ENCODE data around the gene MALRD1. TPM values are rescaled to one million over a fixed set of nuclear protein-coding genes. Genes with fewer than 3 reads are reported as not detected.
"Not testable (repeated sequence)": the region's sequence is repeated elsewhere in the genome, so short reads cannot be mapped to it uniquely, and the experiment has no call there.

Gene MALRD1
- total and polyA plus RNA-seq, 2 donors, result 0.27 to 2.5 TPM

DNA sequence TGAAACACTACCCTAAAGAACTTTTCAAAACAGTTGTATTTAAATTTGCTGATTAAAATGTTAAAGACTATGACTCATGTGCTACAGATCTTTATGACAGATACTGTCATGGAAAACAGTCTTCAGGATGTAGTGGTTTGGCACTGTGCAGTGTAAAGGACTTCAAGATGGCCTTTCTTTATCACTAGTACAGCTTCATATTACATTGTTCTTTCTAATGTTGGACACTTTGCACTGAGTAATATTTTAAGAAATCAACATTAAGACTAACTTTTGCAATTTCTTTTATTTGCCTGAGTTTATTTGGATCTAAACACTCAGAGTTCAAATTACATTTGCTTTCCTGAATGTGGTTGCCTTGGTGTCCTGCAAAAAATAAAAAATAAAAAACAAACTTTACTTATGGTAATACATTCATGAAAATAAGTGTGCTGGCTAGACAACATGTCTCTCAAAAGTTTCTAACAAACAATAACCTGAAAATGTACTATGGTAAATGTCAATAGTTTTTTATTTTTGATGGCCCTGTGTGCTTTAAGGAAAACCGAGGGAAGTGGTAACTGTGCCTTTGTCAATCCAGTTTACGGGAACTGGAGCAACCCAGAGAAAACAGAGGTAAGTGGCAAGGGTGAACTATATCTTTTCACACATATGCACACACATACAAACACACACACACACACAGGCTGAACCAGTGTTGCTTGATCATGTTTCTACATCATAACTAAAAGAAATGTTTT, 681.7 kb downstream of the MALRD1 start:
- Histone ChIP-seq H3K4me3 (ENCODE audit: low read length in 2 of 2) (no peak overlapping the region), H3K27ac (ENCODE audit: low read depth in 1 of 2, low read length in 1 of 2) (no peak overlapping the region), H3K4me1 (ENCODE audit: control insufficient read depth in 2 of 2, insufficient read depth in 2 of 2, low read length in 2 of 2) (no peaks in the 10 kb centered on the region), H3K36me3 (ENCODE audit: control insufficient read depth in 2 of 2, insufficient read depth in 2 of 2, low read length in 1 of 2) (no peaks in the 10 kb centered on the region), H3K27me3 (ENCODE audit: control insufficient read depth in 2 of 2, insufficient read depth in 1 of 2, low read length in 1 of 2) (no peaks in the 10 kb centered on the region), H3K9me3 (ENCODE audit: control insufficient read depth in 2 of 2, insufficient read depth in 1 of 2, low read length in 1 of 2) (no peaks in the 10 kb centered on the region)
- no peak for DNase-seq (ENCODE audit: low read depth in 6 of 9, low spot score in 9 of 9)
- 94% methylated on average over 2 of the region's 2 CpGs for whole genome bisulfite sequencing

DNA sequence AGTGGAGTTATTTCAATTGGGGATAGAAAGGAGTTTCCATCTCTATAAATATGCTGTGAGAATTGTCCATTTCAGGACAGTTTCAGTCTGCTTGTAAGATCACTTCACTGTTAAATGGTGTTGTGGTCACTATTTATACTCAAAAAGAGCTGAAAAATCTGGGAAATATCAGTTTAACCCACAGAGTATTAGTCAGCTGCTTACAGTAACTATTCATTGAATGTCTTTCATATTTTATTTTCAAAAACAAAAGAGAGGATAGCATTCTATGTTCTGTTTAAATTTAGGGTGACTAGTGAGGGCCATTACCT, 682.3 kb downstream of the MALRD1 start:
- Histone ChIP-seq H3K27ac (ENCODE audit: low read depth in 1 of 2, low read length in 1 of 2) (no peak overlapping the region), H3K27me3 (ENCODE audit: control insufficient read depth in 2 of 2, insufficient read depth in 1 of 2, low read length in 1 of 2) (no peaks in the 10 kb centered on the region), H3K36me3 (ENCODE audit: control insufficient read depth in 2 of 2, insufficient read depth in 2 of 2, low read length in 1 of 2) (no peaks in the 10 kb centered on the region), H3K4me3 (ENCODE audit: low read length in 2 of 2) (no peak overlapping the region), H3K4me1 (ENCODE audit: control insufficient read depth in 2 of 2, insufficient read depth in 2 of 2, low read length in 2 of 2) (no peaks in the 10 kb centered on the region), H3K9me3 (ENCODE audit: control insufficient read depth in 2 of 2, insufficient read depth in 1 of 2, low read length in 1 of 2) (no peaks in the 10 kb centered on the region)
- DNase-seq (ENCODE audit: low read depth in 6 of 9, low spot score in 9 of 9), result no peak

DNA sequence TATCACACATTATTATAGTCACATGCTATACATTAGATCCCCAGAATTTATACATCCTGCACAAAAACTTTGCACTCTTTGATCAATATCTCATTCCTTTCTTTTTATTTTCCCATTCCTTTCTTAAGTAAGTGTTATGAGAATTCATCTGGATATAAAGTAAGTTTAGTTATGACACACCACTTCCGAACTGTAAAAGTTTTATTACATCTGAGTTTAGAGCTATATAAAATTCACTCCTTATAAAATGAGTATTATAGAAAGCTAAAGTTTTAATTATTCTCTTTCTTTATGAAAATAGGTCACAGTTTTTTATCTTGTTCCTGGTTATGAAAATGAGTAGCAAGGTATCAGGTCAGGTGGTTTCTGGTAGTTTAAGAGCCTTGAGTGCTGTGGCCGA, 683.0 kb downstream of the MALRD1 start:
- Histone ChIP-seq H3K27ac (ENCODE audit: low read depth in 1 of 2, low read length in 1 of 2) (no peak overlapping the region), H3K9me3 (ENCODE audit: control insufficient read depth in 2 of 2, insufficient read depth in 1 of 2, low read length in 1 of 2) (no peaks in the 10 kb centered on the region), H3K4me1 (ENCODE audit: control insufficient read depth in 2 of 2, insufficient read depth in 2 of 2, low read length in 2 of 2) (no peaks in the 10 kb centered on the region), H3K4me3 (ENCODE audit: low read length in 2 of 2) (no peak overlapping the region), H3K36me3 (ENCODE audit: control insufficient read depth in 2 of 2, insufficient read depth in 2 of 2, low read length in 1 of 2) (no peaks in the 10 kb centered on the region), H3K27me3 (ENCODE audit: control insufficient read depth in 2 of 2, insufficient read depth in 1 of 2, low read length in 1 of 2) (no peaks in the 10 kb centered on the region)
- DNase-seq (ENCODE audit: low read depth in 6 of 9, low spot score in 9 of 9), result no peak
- WGBS, result 97% methylated on average over 2 of the region's 2 CpGs

DNA sequence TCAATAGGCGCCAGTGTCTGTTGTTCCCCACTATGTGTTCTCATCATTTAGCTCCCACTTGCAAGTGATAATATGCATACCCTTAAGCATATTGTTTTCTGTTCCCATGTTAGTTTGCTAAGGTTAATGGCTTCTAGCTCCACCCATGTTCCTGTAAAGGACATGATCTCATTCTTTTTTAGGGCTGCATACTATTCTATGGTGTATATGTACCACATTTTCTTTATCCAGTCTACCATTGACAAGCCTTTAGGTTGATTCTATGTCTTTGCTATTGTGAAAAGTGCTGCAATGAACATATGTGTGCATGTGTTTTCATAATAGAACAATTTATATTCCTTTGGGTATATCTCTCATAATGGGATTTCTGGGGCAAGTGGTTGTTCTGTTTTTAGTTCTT, 689.8 kb downstream of the MALRD1 start:
- H3K36me3 ChIP-seq (ENCODE audit: control insufficient read depth in 2 of 2, insufficient read depth in 2 of 2, low read length in 1 of 2), result no peaks in the 10 kb centered on the region
- 91% methylated on average over 1 of the region's 1 CpG for WGBS
- H3K4me1 ChIP-seq (ENCODE audit: control insufficient read depth in 2 of 2, insufficient read depth in 2 of 2, low read length in 2 of 2), result no peaks in the 10 kb centered on the region
- H3K9me3 ChIP-seq (ENCODE audit: control insufficient read depth in 2 of 2, insufficient read depth in 1 of 2, low read length in 1 of 2), result no peaks in the 10 kb centered on the region
- H3K4me3 ChIP-seq (ENCODE audit: low read length in 2 of 2), result no peak overlapping the region
- H3K27me3 ChIP-seq (ENCODE audit: control insufficient read depth in 2 of 2, insufficient read depth in 1 of 2, low read length in 1 of 2), result no peaks in the 10 kb centered on the region
- H3K27ac ChIP-seq (ENCODE audit: low read depth in 1 of 2, low read length in 1 of 2), result no peak overlapping the region
- no peak for DNase-seq (ENCODE audit: low read depth in 6 of 9, low spot score in 9 of 9)

DNA sequence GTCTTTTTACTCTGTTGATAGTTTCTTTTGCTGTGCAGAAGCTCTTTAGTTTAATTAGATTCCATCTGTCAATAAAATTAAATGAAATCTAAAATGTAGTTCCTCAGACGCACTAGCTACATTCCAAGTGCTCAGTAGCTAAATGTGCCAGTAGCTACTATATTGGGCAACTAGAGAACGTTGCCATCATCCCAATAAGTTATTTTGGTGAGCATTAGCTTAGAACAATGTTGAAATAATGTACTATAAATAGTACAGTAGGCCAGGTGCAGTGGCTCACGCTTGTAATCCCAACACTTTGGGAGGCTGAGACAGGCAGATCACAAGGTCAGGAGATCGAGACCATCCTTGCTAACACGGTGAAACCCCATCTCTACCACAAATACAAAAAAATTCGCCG, 690.6 kb downstream of the MALRD1 start:
- not testable (repeated sequence) for H3K4me3 ChIP-seq (ENCODE audit: low read length in 2 of 2); H3K9me3 ChIP-seq (ENCODE audit: control insufficient read depth in 2 of 2, insufficient read depth in 1 of 2, low read length in 1 of 2); H3K27me3 ChIP-seq (ENCODE audit: control insufficient read depth in 2 of 2, insufficient read depth in 1 of 2, low read length in 1 of 2); DNase-seq (ENCODE audit: low read depth in 6 of 9, low spot score in 9 of 9); H3K4me1 ChIP-seq (ENCODE audit: control insufficient read depth in 2 of 2, insufficient read depth in 2 of 2, low read length in 2 of 2); H3K36me3 ChIP-seq (ENCODE audit: control insufficient read depth in 2 of 2, insufficient read depth in 2 of 2, low read length in 1 of 2); H3K27ac ChIP-seq (ENCODE audit: low read depth in 1 of 2, low read length in 1 of 2)
- WGBS, result 93% methylated on average over 7 of the region's 7 CpGs

DNA sequence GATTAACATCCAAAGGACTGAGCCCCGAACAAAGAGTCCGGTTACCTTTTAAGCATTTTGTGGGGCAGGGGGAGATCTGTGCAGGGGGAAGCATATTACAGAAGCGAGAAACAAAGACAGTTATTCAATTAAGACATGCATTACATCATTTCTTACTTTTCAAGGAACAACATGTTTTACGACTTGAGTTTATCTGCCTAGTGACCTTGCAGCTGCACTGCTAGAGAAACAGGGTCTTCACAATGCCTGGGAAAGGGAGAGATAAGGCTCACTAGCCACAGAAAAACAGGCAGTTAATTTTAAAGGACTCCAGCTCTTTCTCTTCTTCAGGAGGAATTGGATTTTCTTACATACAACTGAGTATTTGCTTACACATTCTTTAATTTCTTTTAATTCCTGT, 693.5 kb downstream of the MALRD1 start:
- H3K27ac ChIP-seq (ENCODE audit: low read depth in 1 of 2, low read length in 1 of 2); H3K9me3 ChIP-seq (ENCODE audit: control insufficient read depth in 2 of 2, insufficient read depth in 1 of 2, low read length in 1 of 2); DNase-seq (ENCODE audit: low read depth in 6 of 9, low spot score in 9 of 9); H3K27me3 ChIP-seq (ENCODE audit: control insufficient read depth in 2 of 2, insufficient read depth in 1 of 2, low read length in 1 of 2); H3K4me1 ChIP-seq (ENCODE audit: control insufficient read depth in 2 of 2, insufficient read depth in 2 of 2, low read length in 2 of 2); H3K36me3 ChIP-seq (ENCODE audit: control insufficient read depth in 2 of 2, insufficient read depth in 2 of 2, low read length in 1 of 2); H3K4me3 ChIP-seq (ENCODE audit: low read length in 2 of 2): not testable (repeated sequence)
- 92% methylated on average over 4 of the region's 4 CpGs for WGBS

DNA sequence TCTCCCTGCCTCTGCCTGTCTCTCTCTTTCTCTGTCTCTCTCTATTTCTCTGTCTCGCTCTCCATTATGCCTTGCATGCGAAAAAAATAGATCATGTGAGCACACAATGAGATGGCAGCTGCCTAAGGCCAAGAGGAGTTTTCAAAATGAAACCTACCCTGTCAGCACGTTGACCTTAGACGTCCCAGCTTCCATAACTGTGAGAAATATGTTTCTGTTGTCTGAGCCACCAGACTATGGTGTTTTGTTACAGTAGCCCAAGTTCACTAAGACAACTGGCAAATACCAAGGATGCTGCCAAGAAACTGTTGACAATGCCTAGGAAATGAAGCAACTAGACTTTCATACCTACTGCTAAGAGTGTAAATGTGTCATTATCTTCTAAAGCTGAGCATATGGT, 697.1 kb downstream of the MALRD1 start:
- Histone ChIP-seq H3K27me3 (ENCODE audit: control insufficient read depth in 2 of 2, insufficient read depth in 1 of 2, low read length in 1 of 2) (no peaks in the 10 kb centered on the region), H3K36me3 (ENCODE audit: control insufficient read depth in 2 of 2, insufficient read depth in 2 of 2, low read length in 1 of 2) (no peaks in the 10 kb centered on the region), H3K27ac (ENCODE audit: low read depth in 1 of 2, low read length in 1 of 2) (no peak overlapping the region), H3K9me3 (ENCODE audit: control insufficient read depth in 2 of 2, insufficient read depth in 1 of 2, low read length in 1 of 2) (no peaks in the 10 kb centered on the region), H3K4me3 (ENCODE audit: low read length in 2 of 2) (no peak overlapping the region), H3K4me1 (ENCODE audit: control insufficient read depth in 2 of 2, insufficient read depth in 2 of 2, low read length in 2 of 2) (no peaks in the 10 kb centered on the region)
- no peak for DNase-seq (ENCODE audit: low read depth in 6 of 9, low spot score in 9 of 9)
- 95% methylated on average over 4 of the region's 4 CpGs for WGBS

DNA sequence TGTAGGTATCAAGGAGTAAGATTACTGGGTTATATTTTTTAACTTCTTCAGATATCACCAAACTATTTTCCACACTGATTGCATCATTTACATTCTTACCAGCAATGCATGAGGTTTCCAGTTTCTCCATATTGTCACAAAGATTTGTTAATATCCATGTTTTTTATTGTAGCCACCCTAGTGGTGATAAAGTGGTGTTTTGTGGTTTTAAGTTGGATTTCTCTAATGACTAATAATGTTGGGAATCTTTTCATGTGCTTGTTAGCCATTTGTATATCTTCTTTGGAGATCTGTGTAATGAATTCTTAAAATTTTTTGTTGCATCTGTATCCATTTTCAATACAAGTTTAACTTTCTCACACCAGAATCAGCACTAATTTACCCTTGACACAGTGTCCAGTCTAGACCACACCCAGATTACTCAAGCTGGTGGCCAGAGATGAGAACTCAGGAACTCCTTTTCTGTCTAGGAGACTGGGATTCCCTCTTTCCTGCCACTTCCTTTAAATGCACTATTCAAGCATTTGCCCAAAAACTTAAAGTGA, 700.7 kb downstream of the MALRD1 start:
- Histone ChIP-seq H3K27me3 (ENCODE audit: control insufficient read depth in 2 of 2, insufficient read depth in 1 of 2, low read length in 1 of 2) (no peaks in the 10 kb centered on the region), H3K9me3 (ENCODE audit: control insufficient read depth in 2 of 2, insufficient read depth in 1 of 2, low read length in 1 of 2) (no peaks in the 10 kb centered on the region), H3K36me3 (ENCODE audit: control insufficient read depth in 2 of 2, insufficient read depth in 2 of 2, low read length in 1 of 2) (no peaks in the 10 kb centered on the region), H3K27ac (ENCODE audit: low read depth in 1 of 2, low read length in 1 of 2) (no peak overlapping the region), H3K4me1 (ENCODE audit: control insufficient read depth in 2 of 2, insufficient read depth in 2 of 2, low read length in 2 of 2) (no peaks in the 10 kb centered on the region), H3K4me3 (ENCODE audit: low read length in 2 of 2) (no peak overlapping the region)
- no peak for DNase-seq (ENCODE audit: low read depth in 6 of 9, low spot score in 9 of 9)

DNA sequence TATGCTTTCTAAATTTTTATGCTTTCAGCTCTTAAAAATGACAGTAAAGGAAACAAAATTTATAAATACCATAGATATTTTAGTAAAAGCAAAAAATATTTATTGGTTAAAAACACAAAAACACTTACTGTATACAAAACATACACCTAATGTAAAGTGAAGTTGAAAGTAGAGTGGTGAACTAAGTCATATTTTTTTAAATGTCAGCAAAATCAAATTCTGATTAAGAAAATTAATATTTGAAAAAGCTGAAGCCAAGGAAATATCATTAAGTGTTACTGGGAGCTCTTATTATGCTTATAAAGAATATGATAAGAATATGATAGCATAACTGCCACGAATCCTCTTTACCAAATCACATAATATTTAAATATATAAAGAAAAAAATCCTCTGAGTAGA, 702.4 kb downstream of the MALRD1 start:
- Histone ChIP-seq H3K4me3 (ENCODE audit: low read length in 2 of 2) (no peak overlapping the region), H3K9me3 (ENCODE audit: control insufficient read depth in 2 of 2, insufficient read depth in 1 of 2, low read length in 1 of 2) (no peaks in the 10 kb centered on the region), H3K27me3 (ENCODE audit: control insufficient read depth in 2 of 2, insufficient read depth in 1 of 2, low read length in 1 of 2) (no peaks in the 10 kb centered on the region), H3K4me1 (ENCODE audit: control insufficient read depth in 2 of 2, insufficient read depth in 2 of 2, low read length in 2 of 2) (no peaks in the 10 kb centered on the region), H3K36me3 (ENCODE audit: control insufficient read depth in 2 of 2, insufficient read depth in 2 of 2, low read length in 1 of 2) (no peaks in the 10 kb centered on the region), H3K27ac (ENCODE audit: low read depth in 1 of 2, low read length in 1 of 2) (no peak overlapping the region)
- 90% methylated on average over 1 of the region's 1 CpG for WGBS
- no peak for DNase-seq (ENCODE audit: low read depth in 6 of 9, low spot score in 9 of 9)

DNA sequence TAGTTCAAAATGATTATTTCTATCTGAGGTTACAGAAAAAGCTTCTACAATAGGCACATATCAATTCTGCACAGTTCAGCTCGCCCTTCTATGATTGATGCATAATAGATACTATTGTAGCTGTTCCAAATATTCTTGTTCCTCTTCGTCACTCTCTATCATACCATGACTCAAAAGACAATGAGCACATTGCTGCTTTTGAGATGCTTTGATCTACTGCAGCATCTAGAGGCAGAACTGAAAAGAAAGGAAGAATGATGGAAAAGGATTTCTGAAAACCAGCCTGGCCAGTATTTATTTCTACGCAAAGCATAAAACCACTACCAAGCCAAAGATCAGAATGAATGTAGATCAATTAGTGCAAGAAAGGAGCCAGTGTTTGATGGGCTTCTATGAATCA, 708.3 kb downstream of the MALRD1 start:
- H3K27ac ChIP-seq (ENCODE audit: low read depth in 1 of 2, low read length in 1 of 2), result no peak overlapping the region
- H3K4me1 ChIP-seq (ENCODE audit: control insufficient read depth in 2 of 2, insufficient read depth in 2 of 2, low read length in 2 of 2), result no peaks in the 10 kb centered on the region
- no peak overlapping the region for H3K4me3 ChIP-seq (ENCODE audit: low read length in 2 of 2)
- H3K9me3 ChIP-seq (ENCODE audit: control insufficient read depth in 2 of 2, insufficient read depth in 1 of 2, low read length in 1 of 2), result no peaks in the 10 kb centered on the region
- 91% methylated on average over 3 of the region's 3 CpGs for WGBS
- no peaks in the 10 kb centered on the region for H3K36me3 ChIP-seq (ENCODE audit: control insufficient read depth in 2 of 2, insufficient read depth in 2 of 2, low read length in 1 of 2)
- DNase-seq (ENCODE audit: low read depth in 6 of 9, low spot score in 9 of 9), result no peak
- H3K27me3 ChIP-seq (ENCODE audit: control insufficient read depth in 2 of 2, insufficient read depth in 1 of 2, low read length in 1 of 2), result no peaks in the 10 kb centered on the region
